ENCODE measurements around the gene LCN12.

GRCh38 chr9:136957461-136957860 lies 5.4 kb downstream of the LCN12 start:
- TF ChIP-seq EP300 (IDR thresholded peaks at IDR 0.05) (no peak), CTCF (IDR thresholded peaks at IDR 0.05) (no peak), POLR2AphosphoS5 (IDR thresholded peaks at IDR 0.05) (no peak)
